Measurements from ENCODE around the gene LHX6. TPM values are rescaled to one million over a fixed set of nuclear protein-coding genes. Genes with fewer than 3 reads are reported as not detected.

LHX6 gene
- total and polyA plus RNA-seq, 2 of the 13 experiments (the other 11 are each of a cell fraction or from before 2014, with no cell fraction given): 1.1 to 1.3 TPM

DNA sequence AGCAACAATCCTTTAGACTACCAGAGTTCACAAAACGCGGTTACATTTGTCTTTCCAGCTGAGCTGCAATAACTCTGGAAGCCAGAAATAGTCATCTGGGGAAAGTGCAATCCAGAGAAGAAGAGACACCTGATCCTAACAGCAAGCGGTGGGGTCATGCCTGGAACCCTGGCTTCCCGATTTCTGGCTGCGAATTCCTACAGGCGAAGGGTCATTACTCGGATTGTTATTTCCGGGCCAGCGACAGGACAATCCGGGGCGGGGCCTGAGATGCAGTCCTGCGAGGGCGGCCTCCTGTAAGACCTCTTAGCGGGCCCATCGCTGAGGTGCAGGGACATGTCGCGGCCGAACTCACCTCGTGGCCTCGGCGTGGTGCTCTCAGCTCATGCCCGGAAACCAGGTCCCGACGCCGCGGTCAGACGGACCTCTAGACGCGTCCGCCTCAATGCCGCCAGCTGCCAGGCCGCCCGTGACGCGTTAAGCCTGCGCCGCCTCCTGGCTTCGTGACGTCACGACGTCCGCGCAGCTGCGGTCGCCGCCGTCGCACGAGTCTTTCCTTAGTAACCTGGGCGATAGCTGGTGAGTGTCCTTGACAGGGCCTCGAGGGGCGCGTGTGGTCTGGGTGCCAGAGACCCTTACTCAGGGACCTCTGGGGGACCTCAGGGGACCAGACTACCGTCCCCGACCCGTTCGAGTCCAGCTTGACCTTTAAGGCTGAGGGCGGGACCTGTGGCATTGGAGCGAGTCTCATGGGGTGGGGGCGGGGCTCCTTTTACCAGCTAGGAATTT is 35.8 kb upstream of the LHX6 start, which contains the start of the genes MRRF and RBM18 (continued):
- peak; percentile 64; the same call in 1 of the 2 replicates for TF ChIP-seq SALL2 (CRISPR knock-in tag; IDR thresholded peaks at IDR 0.05)
- TF ChIP-seq ZNF34 (CRISPR knock-in tag; IDR thresholded peaks at IDR 0.05; ENCODE audit: borderline replicate concordance): no peak
- TF ChIP-seq, protein P1, sequence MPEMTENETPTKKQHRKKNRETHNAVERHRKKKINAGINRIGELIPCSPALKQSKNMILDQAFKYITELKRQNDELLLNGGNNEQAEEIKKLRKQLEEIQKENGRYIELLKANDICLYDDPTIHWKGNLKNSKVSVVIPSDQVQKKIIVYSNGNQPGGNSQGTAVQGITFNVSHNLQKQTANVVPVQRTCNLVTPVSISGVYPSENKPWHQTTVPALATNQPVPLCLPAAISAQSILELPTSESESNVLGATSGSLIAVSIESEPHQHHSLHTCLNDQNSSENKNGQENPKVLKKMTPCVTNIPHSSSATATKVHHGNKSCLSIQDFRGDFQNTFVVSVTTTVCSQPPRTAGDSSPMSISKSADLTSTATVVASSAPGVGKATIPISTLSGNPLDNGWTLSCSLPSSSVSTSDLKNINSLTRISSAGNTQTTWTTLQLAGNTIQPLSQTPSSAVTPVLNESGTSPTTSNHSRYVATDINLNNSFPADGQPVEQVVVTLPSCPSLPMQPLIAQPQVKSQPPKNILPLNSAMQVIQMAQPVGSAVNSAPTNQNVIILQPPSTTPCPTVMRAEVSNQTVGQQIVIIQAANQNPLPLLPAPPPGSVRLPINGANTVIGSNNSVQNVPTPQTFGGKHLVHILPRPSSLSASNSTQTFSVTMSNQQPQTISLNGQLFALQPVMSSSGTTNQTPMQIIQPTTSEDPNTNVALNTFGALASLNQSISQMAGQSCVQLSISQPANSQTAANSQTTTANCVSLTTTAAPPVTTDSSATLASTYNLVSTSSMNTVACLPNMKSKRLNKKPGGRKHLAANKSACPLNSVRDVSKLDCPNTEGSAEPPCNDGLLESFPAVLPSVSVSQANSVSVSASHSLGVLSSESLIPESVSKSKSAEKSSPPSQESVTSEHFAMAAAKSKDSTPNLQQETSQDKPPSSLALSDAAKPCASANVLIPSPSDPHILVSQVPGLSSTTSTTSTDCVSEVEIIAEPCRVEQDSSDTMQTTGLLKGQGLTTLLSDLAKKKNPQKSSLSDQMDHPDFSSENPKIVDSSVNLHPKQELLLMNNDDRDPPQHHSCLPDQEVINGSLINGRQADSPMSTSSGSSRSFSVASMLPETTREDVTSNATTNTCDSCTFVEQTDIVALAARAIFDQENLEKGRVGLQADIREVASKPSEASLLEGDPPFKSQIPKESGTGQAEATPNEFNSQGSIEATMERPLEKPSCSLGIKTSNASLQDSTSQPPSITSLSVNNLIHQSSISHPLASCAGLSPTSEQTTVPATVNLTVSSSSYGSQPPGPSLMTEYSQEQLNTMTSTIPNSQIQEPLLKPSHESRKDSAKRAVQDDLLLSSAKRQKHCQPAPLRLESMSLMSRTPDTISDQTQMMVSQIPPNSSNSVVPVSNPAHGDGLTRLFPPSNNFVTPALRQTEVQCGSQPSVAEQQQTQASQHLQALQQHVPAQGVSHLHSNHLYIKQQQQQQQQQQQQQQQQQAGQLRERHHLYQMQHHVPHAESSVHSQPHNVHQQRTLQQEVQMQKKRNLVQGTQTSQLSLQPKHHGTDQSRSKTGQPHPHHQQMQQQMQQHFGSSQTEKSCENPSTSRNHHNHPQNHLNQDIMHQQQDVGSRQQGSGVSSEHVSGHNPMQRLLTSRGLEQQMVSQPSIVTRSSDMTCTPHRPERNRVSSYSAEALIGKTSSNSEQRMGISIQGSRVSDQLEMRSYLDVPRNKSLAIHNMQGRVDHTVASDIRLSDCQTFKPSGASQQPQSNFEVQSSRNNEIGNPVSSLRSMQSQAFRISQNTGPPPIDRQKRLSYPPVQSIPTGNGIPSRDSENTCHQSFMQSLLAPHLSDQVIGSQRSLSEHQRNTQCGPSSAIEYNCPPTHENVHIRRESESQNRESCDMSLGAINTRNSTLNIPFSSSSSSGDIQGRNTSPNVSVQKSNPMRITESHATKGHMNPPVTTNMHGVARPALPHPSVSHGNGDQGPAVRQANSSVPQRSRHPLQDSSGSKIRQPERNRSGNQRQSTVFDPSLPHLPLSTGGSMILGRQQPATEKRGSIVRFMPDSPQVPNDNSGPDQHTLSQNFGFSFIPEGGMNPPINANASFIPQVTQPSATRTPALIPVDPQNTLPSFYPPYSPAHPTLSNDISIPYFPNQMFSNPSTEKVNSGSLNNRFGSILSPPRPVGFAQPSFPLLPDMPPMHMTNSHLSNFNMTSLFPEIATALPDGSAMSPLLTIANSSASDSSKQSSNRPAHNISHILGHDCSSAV (CRISPR knock-in tag; IDR thresholded peaks at IDR 0.05; ENCODE audit: borderline replicate concordance): peak; percentile 74; the same call in 1 of the 2 replicates
- TF ChIP-seq ZFAT (CRISPR knock-in tag; conservative IDR thresholded peaks at IDR 0.05): no peak
- TF ChIP-seq ZFP37 (CRISPR knock-in tag; IDR thresholded peaks at IDR 0.05; ENCODE audit: borderline replicate concordance): peak; percentile 87; the same call in 1 of the 2 replicates
- TF ChIP-seq GTF2F1 (IDR thresholded peaks at IDR 0.05; ENCODE audit: low read length): 0 out of 2 replicates have a peak, but pooled peaks have one; percentile 38
- TF ChIP-seq SMARCC2 (IDR thresholded peaks at IDR 0.05): peak; percentile 68; the same call in 1 of the 2 replicates
- peak; percentile 78 for TF ChIP-seq ELF4 (CRISPR knock-in tag; IDR thresholded peaks at IDR 0.05; ENCODE audit: borderline replicate concordance)
- peak; percentile 85 for TF ChIP-seq POLR2G (IDR thresholded peaks at IDR 0.05; ENCODE audit: low read depth, low read length)
- TF ChIP-seq IKZF4 (CRISPR knock-in tag; IDR thresholded peaks at IDR 0.05; ENCODE audit: borderline replicate concordance, low read depth, not compliant biosample characterization): peak; percentile 96
- peak; percentile 36 for TF ChIP-seq RBM39 (IDR thresholded peaks at IDR 0.05; ENCODE audit: low read depth, low read length, poor library complexity, severe bottlenecking)
- peak; percentile 86 for TF ChIP-seq ETV6 (CRISPR knock-in tag; conservative IDR thresholded peaks at IDR 0.05)
- TF ChIP-seq MATR3 (CRISPR knock-in tag; IDR thresholded peaks at IDR 0.05): no peak
- TF ChIP-seq KMT2B (CRISPR knock-in tag; IDR thresholded peaks at IDR 0.05): peak; percentile 99
- peak; percentile 79; the same call in 1 of the 2 replicates for TF ChIP-seq KLF12 (CRISPR knock-in tag; IDR thresholded peaks at IDR 0.05; ENCODE audit: borderline replicate concordance)
- no peak for TF ChIP-seq HOXA7 (CRISPR knock-in tag; IDR thresholded peaks at IDR 0.05)
- no peak for TF ChIP-seq ONECUT2 (CRISPR knock-in tag; IDR thresholded peaks at IDR 0.05)
- TF ChIP-seq ADNP (CRISPR knock-in tag; IDR thresholded peaks at IDR 0.05): no peak
- TF ChIP-seq NR2F6 (IDR thresholded peaks at IDR 0.05): peak; percentile 14; the same call in 1 of the 2 replicates
- TF ChIP-seq NR2F6 (CRISPR knock-in tag; IDR thresholded peaks at IDR 0.05): peak; percentile 64
- TF ChIP-seq ZNF143 (CRISPR knock-in tag; IDR thresholded peaks at IDR 0.05): no peak

All from HepG2 (cell line).